ENCODE measurements around the gene HECA.
"Not testable (repeated sequence)": the region's sequence is repeated elsewhere in the genome, so short reads cannot be mapped to it uniquely, and the experiment has no call there.

Gene HECA

GRCh38 chr6:139119552-139119951 is 15.3 kb upstream of the HECA start:
- Histone ChIP-seq H3K4me1 (ENCODE audit: control insufficient read depth, insufficient read depth, low read length, unreplicated experiment) (no peaks in the 10 kb centered on the region), H3K36me3 (ENCODE audit: insufficient read depth, low read length) (no peaks in the 10 kb centered on the region), H2AFZ (ENCODE audit: low read length, unreplicated experiment) (no peak overlapping the region)

GRCh38 chr6:139122823-139123222 is 12.1 kb upstream of the HECA start:
- H3K79me2 ChIP-seq (ENCODE audit: control insufficient read depth, insufficient read depth, low read length, unreplicated experiment): not testable (repeated sequence)

More at GRCh38 chr6:139119552-139119951, 15.3 kb upstream of the HECA start:
- Histone ChIP-seq H3K27ac (ENCODE audit: low read depth, low read length) (no peak overlapping the region), H3K4me3 (ENCODE audit: low read depth, low read length) (no peak overlapping the region), H3K79me2 (ENCODE audit: control insufficient read depth, insufficient read depth, low read length, unreplicated experiment) (no peaks in the 10 kb centered on the region), H3K27me3 (ENCODE audit: insufficient read depth, low read length) (peaks cover 24% of the 10 kb centered on the region)

DNA sequence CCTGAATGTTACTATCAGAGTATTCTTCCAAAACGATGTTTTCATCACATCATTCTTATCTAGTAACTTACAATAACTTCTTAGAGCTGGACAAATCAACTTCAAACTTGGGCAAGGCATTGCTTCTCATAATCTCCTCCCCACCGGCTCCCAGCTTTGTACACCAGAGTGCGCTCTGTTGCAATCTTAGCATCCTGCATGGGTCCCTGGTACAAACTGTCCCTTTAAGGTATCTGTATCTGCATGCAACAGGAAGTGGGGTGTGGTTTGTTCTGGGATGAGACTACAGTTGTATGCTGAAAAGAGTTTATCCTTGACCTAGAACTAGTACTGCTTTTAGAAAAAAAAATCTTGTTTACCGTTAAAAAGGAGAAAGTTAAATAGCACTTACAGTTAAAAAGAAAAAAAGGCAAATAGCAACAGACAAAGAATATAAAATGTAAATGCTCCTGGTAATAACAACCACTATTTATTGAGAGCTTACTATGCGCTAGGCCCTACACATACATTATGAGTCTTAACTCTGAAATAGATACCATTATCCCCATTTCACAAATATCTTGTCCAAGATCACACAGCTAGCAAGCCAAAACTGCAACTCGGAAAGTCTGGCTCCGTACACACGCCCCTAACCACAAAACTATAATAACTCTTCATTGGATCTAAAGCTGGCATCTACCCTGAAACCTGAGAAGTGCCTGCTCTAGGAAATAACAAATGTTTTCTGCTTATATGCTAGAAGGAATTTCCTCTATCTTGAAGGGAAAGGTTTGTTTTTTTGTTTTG is 9.8 kb upstream of the HECA start:
- Histone ChIP-seq H3K36me3 (ENCODE audit: insufficient read depth, low read length) (no peaks in the 10 kb centered on the region), H3K27ac (ENCODE audit: low read depth, low read length) (no peak overlapping the region), H3K4me1 (ENCODE audit: control insufficient read depth, insufficient read depth, low read length, unreplicated experiment) (peaks cover 18% of the 10 kb centered on the region), H3K27me3 (ENCODE audit: insufficient read depth, low read length) (no peaks in the 10 kb centered on the region), H2AFZ (ENCODE audit: low read length, unreplicated experiment) (no peak overlapping the region), H3K79me2 (ENCODE audit: control insufficient read depth, insufficient read depth, low read length, unreplicated experiment) (no peaks in the 10 kb centered on the region), H3K4me3 (ENCODE audit: low read depth, low read length) (no peak overlapping the region)

More at GRCh38 chr6:139122823-139123222, 12.1 kb upstream of the HECA start:
- H3K36me3 ChIP-seq (ENCODE audit: insufficient read depth, low read length); H2AFZ ChIP-seq (ENCODE audit: low read length, unreplicated experiment); H3K27me3 ChIP-seq (ENCODE audit: insufficient read depth, low read length); H3K4me3 ChIP-seq (ENCODE audit: low read depth, low read length); H3K27ac ChIP-seq (ENCODE audit: low read depth, low read length): not testable (repeated sequence)
- H3K4me1 ChIP-seq (ENCODE audit: control insufficient read depth, insufficient read depth, low read length, unreplicated experiment): peaks cover 18% of the 10 kb centered on the region

- no peaks in the 10 kb centered on the region for H3K27me3 ChIP-seq (ENCODE audit: insufficient read depth, low read length)
- no peaks in the 10 kb centered on the region for H3K36me3 ChIP-seq (ENCODE audit: insufficient read depth, low read length)
- no peak overlapping the region for H3K27ac ChIP-seq (ENCODE audit: low read depth, low read length)
- H2AFZ ChIP-seq (ENCODE audit: low read length, unreplicated experiment): peak overlapping the region; percentile 45
- H3K79me2 ChIP-seq (ENCODE audit: control insufficient read depth, insufficient read depth, low read length, unreplicated experiment): no peaks in the 10 kb centered on the region
- H3K4me3 ChIP-seq (ENCODE audit: low read depth, low read length): no peak overlapping the region
- peaks cover 18% of the 10 kb centered on the region for H3K4me1 ChIP-seq (ENCODE audit: control insufficient read depth, insufficient read depth, low read length, unreplicated experiment)
These were observed 8.6 kb upstream of the HECA start for GRCh38 chr6:139126255-139126654.

- no peak overlapping the region for H2AFZ ChIP-seq (ENCODE audit: low read length, unreplicated experiment)
- no peak overlapping the region for H3K4me3 ChIP-seq (ENCODE audit: low read depth, low read length)
- no peak overlapping the region for H3K27ac ChIP-seq (ENCODE audit: low read depth, low read length)
- H3K27me3 ChIP-seq (ENCODE audit: insufficient read depth, low read length): no peaks in the 10 kb centered on the region
- H3K4me1 ChIP-seq (ENCODE audit: control insufficient read depth, insufficient read depth, low read length, unreplicated experiment): peaks cover 18% of the 10 kb centered on the region
- H3K79me2 ChIP-seq (ENCODE audit: control insufficient read depth, insufficient read depth, low read length, unreplicated experiment): no peaks in the 10 kb centered on the region
- H3K36me3 ChIP-seq (ENCODE audit: insufficient read depth, low read length): no peaks in the 10 kb centered on the region
These were observed 7.9 kb upstream of the HECA start for GRCh38 chr6:139126931-139127330.

- H2AFZ ChIP-seq (ENCODE audit: low read length, unreplicated experiment): no peak overlapping the region
- peaks cover 21% of the 10 kb centered on the region for H3K4me1 ChIP-seq (ENCODE audit: control insufficient read depth, insufficient read depth, low read length, unreplicated experiment)
- no peaks in the 10 kb centered on the region for H3K79me2 ChIP-seq (ENCODE audit: control insufficient read depth, insufficient read depth, low read length, unreplicated experiment)
- no peaks in the 10 kb centered on the region for H3K36me3 ChIP-seq (ENCODE audit: insufficient read depth, low read length)
- H3K4me3 ChIP-seq (ENCODE audit: low read depth, low read length): no peak overlapping the region
- H3K27ac ChIP-seq (ENCODE audit: low read depth, low read length): no peak overlapping the region
- no peaks in the 10 kb centered on the region for H3K27me3 ChIP-seq (ENCODE audit: insufficient read depth, low read length)
These were observed 5.6 kb upstream of the HECA start for GRCh38 chr6:139129284-139129683.

GRCh38 chr6:139131736-139132280 is 3.1 kb upstream of the HECA start:
- Histone ChIP-seq H3K4me3 (ENCODE audit: low read depth, low read length) (no peak overlapping the region), H3K27ac (ENCODE audit: low read depth, low read length) (no peak overlapping the region), H2AFZ (ENCODE audit: low read length, unreplicated experiment) (no peak overlapping the region), H3K36me3 (ENCODE audit: insufficient read depth, low read length) (no peaks in the 10 kb centered on the region), H3K4me1 (ENCODE audit: control insufficient read depth, insufficient read depth, low read length, unreplicated experiment) (peaks cover 4% of the 10 kb centered on the region), H3K79me2 (ENCODE audit: control insufficient read depth, insufficient read depth, low read length, unreplicated experiment) (peaks cover 6% of the 10 kb centered on the region), H3K27me3 (ENCODE audit: insufficient read depth, low read length) (no peaks in the 10 kb centered on the region)

DNA sequence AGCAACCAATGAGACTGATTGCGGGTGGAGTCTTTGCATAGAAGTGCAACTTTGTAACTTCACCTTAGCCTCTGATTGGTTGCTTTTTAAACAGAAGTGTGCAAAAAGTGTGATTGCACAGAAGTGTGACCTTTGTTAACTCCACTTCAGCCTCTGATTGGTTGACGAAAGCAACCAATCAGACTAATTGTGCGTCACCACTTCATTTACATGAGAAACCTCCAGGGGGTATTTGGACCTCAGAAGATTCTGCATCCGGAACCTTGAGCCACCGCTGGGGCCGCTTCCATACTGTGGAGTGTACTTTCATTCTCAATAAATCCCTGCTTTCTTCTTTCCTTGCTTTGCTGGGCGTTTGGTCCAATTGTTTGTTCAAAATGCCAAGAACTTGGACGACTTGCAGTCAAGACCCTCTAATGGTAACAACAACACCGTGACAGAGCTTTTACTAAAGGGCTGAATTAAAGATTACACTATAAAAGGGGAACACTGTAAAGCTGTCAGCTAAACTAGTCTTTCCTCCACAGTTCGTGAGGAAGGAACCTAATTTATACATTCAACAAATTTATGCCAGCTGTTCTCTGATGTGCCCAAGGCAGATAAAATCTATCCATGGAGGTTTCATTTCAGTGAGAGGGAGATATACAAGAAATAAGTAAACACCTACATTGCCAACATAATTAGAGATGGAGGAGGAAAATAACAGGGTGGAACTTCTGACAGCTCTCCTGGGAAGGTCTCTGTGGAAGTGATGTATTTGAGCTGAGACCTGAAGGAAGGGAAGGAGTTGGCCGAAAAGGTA is 1.4 kb upstream of the HECA start:
- Histone ChIP-seq H3K36me3 (ENCODE audit: insufficient read depth, low read length) (no peaks in the 10 kb centered on the region), H3K27ac (ENCODE audit: low read depth, low read length) (no peak overlapping the region), H3K4me3 (ENCODE audit: low read depth, low read length) (peak overlapping the region; percentile 27; the same call in 1 of the 2 replicates), H3K79me2 (ENCODE audit: control insufficient read depth, insufficient read depth, low read length, unreplicated experiment) (peaks cover 23% of the 10 kb centered on the region), H2AFZ (ENCODE audit: low read length, unreplicated experiment) (no peak overlapping the region), H3K4me1 (ENCODE audit: control insufficient read depth, insufficient read depth, low read length, unreplicated experiment) (peaks cover 12% of the 10 kb centered on the region), H3K27me3 (ENCODE audit: insufficient read depth, low read length) (no peaks in the 10 kb centered on the region)

DNA sequence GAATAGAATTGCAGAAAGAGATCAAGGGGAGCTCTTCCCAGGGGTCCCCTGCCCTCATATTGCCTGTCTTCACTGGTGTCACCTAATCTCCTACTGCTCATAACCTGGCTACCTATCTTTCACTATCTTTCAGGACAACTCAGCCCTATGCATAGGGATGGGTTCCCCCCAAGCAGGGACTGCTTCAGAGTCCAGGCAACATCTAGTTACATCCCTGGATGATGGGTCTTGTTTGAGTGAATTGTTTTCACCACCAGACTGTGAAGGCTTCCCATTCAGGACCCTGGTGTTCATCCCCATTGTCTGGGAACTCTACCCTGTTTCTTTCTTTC is 850 bp upstream of the HECA start:
- Histone ChIP-seq H3K27me3 (ENCODE audit: insufficient read depth, low read length) (no peaks in the 10 kb centered on the region), H3K27ac (ENCODE audit: low read depth, low read length) (no peak overlapping the region), H3K4me1 (ENCODE audit: control insufficient read depth, insufficient read depth, low read length, unreplicated experiment) (peaks cover 12% of the 10 kb centered on the region), H3K79me2 (ENCODE audit: control insufficient read depth, insufficient read depth, low read length, unreplicated experiment) (peaks cover 27% of the 10 kb centered on the region), H2AFZ (ENCODE audit: low read length, unreplicated experiment) (no peak overlapping the region), H3K36me3 (ENCODE audit: insufficient read depth, low read length) (no peaks in the 10 kb centered on the region), H3K4me3 (ENCODE audit: low read depth, low read length) (no peak overlapping the region)

- Histone ChIP-seq H3K4me1 (ENCODE audit: control insufficient read depth, insufficient read depth, low read length, unreplicated experiment) (peaks cover 12% of the 10 kb centered on the region), H3K27me3 (ENCODE audit: insufficient read depth, low read length) (no peaks in the 10 kb centered on the region), H3K36me3 (ENCODE audit: insufficient read depth, low read length) (no peaks in the 10 kb centered on the region), H3K27ac (ENCODE audit: low read depth, low read length) (peak overlapping the region; percentile 40), H3K4me3 (ENCODE audit: low read depth, low read length) (peak overlapping the region; percentile 97), H3K79me2 (ENCODE audit: control insufficient read depth, insufficient read depth, low read length, unreplicated experiment) (peaks cover 41% of the 10 kb centered on the region), H2AFZ (ENCODE audit: low read length, unreplicated experiment) (peak overlapping the region; percentile 69)
These were observed 982 bp downstream of the HECA start for GRCh38 chr6:139135578-139136545.
